HG02642 (cell line): Measurements from ENCODE around the gene TTLL9.
"Not testable (repeated sequence)": the region's sequence is repeated elsewhere in the genome, so short reads cannot be mapped to it uniquely, and the experiment has no call there.

ENCODE experiments used
- ATAC-seq: cut with Tn5 transposase; IDR thresholded peaks from one replicate; pipeline ENCODE4 v1.9.1; 2021; ENCODE audit warnings: mild to moderate bottlenecking; ENCODE audit not compliant: unreplicated experiment, poor library complexity

The TTLL9 gene

DNA sequence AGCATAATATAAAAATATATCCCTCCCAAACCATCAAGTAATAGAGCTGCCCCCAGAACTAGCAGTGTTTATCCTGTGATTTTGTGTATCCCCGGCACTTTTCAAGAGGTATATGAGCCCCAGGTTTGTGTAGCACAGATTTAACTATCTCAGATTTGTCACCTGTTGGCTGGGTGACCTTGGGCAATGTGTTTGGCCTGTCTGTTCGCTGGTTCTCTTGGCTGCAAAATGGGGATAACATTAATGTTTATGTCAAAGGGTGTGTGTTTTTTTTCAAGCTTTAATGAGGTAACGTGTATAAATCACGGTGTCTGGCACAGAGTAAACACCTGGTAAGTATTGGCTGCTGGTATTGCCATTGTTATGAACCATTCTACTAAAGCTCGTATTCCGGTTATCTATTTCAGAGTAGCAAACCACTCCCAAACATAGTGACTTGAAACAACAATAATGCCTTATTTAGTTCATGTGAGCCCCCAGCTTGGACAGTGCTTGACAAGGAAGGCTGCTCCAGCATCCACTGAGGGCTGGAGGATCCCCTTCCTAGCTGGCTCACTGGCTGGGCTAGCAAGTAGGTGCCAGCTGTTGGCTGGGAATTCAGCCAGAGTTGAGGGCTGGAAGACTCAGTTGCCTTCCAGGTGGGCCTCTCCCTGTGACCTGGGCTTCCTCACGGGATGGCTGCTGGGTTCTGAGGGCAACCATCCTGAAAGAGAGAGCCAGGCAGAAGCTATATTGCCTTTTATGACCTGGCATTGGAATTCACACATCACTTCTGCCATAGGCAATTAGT lies 45.3 kb downstream of the TTLL9 start:
- ATAC-seq: no peak

DNA sequence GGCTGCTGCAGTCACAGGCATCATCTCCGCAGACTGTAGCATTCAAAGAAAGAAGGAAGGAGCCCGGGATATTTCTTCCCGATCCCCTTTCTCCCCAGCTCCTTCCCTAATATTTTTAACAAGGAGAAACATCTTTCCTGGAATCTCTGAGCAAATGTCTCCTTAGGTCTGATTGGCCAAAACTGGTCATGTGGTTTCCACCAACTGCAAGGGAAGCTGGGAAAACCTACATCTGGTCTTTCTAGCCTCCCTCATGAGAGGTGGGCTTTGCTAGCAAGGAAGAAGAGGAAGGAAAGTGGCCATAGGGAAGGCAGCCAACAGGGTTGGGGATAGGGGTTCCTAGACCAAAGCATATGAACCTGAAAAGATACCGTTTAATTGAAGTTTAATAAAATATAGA lies 46.3 kb downstream of the TTLL9 start:
- ATAC-seq: no peak

DNA sequence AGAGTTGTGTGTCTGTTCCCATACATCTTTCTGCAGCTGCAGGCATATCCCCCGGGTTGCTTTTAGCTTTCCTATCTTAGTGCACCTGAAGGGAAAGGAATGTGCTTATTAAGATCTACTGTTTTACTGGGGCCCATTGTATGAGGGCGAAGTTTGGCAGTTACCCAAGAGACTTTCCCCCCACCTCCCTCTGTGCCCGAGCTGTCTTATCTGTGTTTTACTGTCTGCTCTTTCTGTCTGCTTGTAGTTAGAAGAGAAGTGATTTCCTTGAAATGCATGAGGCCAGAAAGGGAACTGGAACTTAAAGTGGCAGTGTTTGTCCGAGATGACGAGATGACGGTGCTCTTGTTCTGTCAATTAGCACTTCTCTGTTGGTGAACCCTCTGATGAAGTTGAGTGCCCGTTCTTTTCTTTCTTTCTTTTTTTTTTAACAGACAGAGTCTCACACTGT lies 47.6 kb downstream of the TTLL9 start:
- not testable (repeated sequence) for ATAC-seq

DNA sequence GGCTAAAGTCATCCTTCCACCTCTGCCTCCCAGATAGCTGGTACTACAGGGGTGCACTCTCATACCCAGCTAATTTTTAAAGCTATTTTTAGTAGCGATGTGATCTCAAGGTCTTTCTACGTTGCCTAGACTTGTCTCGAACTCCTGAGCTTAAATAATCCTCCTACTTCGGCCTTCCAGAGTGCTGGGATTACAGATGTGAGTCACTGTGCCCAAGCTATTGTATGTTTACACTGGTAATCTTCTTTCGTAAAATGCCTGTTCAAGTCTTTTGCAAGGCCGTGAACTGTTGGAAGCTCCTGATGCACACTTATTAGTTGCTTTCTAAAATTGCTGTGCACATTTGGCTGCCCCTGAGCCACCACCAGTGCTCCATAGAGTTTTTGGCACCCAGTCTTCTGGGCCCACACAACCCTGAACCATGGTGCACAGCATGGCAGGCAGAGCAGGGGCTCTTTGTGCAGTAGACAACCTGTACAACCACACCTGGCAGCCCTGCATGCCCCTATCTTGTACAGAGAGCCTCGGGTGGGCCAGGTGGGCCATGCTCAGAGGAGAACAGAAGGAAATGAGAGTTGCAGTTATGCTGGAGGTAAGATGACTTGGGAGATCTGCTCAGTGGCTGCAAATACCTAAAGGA lies 48.2 kb downstream of the TTLL9 start:
- ATAC-seq: no peak

DNA sequence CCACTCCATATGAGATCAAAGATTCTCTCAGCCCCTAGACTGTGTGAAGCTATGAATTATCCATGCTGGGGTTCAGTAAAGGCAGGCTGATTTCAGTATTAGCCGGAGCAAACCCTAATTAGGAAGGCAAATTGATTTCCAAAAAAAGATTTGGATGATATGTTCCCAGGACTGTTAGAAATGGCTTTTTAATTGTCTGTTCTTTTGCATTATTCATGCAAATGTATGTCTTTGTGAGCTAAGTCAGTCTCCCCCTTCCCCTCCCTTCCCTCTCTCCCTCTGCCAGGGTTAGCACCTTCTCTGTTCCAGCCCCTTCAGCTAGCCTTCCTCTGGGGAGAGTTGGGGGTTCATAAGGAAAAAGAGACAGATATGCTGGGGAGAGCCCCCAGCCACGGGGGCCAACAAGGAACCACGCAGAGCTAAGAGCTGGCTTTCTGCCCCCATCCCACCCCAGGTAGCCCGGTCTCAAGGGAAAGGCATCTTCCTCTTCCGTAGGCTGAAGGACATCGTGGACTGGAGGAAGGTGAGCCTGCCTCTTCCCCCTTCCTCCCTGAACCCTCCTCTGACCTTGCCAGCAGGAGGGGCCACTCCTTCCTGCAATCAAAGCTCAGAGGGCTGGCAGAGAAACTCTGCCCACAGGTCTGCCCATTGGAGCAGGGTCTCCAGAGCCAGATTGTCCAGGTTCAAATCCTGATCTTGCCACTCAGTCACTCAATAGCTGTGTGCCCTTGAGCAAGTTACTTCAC lies 49.1 kb downstream of the TTLL9 start:
- ATAC-seq: no peak

DNA sequence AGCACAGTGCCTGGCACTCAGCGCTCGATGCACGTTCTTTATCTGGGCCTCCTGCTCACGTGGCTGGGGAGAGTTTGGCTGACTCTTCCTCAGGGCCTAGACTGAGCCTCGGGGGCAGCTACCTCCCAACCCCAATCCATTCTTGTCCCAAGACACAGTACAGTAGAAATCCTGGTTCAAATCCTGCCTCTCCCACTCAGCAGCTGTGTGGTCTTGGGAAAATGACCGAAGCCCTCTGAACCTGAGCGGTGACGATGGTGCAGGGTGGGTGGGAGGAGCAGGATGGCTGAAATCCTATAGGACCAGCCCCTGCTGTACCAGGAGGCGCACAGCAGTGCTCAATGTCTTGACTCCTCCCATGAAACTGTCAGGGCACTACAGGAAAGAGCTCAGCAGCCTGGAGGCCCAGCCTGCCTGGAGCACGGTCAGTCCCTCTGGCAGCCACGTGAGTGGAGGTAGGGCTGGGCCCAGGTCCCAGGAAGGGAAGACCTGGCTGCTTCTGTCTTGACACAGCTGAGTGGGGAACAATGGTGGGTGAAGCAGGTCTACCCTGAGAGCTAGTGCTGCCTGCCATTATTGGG lies 49.9 kb downstream of the TTLL9 start:
- ATAC-seq: no peak

DNA sequence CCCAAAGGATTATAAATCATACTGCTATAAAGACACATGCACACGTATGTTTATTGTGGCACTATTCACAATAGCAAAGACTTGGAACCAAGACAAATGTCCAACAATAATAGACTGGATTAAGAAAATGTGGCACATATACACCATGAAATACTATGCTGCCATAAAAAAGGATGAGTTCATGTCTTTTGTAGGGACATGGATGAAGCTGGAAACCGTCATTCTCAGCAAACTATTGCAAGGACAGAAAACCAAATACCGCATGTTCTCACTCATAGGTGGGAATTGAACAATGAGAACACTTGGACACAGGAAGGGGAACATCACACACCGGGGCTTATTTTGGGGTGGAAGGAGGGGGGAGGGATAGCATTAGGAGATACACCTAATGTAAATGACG lies 51.0 kb downstream of the TTLL9 start:
- ATAC-seq: not testable (repeated sequence)

DNA sequence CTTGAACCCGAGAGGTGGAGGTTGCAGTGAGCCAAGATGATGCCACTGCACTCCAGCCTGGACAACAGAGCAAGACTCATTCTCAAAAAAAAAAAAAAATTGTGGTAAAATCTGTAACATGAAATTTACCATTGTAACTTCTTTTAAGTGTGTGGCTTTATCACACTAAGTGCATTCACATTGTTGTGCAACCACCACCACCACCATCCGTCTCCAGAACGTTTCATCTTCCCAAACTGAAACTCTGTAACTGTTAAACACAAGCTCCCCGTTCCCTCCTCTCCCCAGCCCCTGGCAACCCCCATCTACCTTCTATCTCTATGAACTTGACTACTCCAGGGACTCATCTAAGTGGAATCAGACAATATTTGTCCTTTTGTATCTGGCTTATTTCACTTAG lies 51.7 kb downstream of the TTLL9 start:
- no peak for ATAC-seq

DNA sequence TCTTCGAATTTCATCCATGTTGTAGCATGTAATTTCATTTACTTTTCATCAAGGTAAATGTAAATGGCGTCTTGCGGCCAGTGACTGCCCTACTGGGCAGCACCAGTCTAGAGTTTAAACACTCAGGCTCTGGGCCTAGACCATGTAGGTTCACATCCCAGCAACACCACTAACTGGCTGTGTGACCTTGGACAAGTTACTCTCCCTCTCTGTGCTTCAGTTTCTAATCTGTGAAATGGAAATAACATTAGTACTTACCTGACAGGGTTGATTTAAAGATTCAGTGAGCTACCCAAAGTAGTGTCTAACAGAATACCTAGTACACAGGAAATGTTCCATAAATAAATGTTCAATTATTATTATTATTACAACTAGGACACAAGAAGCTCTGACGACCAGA lies 52.2 kb downstream of the TTLL9 start:
- ATAC-seq: no peak

DNA sequence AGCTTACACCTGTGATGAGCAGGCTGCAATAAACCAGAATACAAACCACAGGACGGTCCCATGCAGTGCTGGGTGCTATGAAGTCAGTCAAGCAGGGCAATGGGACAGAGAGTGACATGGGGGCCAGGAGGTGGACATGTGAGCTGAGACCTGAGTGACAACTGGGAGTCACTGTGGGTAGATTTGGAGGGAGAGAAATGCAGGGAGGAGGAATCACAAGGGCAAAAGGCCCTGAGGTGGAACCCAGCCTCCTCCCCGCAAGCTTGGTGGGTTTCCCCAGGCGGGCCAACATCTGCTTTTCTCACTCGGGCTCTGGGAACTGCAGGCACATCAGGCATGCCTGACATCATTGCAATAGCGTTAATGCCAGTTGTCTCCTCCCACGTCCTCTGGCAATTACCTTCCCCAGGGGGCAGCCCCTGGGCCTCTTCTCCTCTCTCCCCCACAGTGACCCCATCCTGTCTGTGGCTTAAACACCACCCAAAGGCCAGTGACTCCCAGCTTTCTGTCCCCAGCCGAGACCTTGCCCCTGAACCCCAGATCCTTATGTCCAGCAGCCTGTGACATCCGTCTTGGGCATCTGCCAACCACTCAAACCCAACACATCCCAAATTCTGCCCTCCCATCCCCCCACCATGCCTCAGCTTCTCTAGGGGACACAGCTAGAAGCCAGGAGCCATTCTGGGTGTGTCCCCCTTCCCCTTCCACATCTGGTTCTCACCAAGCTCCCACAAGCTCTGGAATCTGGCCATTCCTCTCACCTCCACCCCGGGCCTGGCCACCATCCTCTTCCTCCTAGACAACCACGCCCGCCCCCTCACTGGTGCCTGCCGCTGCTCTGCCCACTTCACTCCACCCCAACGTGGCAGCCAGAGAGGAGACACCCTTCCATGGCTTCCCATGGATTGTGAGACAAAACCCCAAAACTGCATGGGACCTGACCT lies 53.2 kb downstream of the TTLL9 start:
- ATAC-seq: no peak

DNA sequence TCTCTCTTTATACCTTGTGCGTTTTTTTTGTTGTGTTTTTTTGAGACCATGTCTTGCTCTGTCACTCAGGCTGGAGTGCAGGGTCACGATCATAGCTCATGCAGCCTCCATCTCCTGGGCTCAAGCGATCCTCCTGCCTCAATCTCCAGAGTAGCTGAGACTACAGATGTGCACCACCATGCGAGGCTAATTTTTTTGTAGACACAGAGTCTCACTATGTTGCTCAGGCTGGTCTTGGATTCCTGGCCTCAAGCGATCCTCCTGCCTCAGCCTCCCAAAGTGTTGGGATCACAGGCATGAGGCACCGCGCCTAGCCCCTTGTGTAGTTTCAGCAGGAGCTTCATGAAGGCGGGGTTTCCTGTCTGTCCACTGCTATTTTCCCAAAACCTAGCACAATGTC lies 54.1 kb downstream of the TTLL9 start:
- no peak for ATAC-seq

DNA sequence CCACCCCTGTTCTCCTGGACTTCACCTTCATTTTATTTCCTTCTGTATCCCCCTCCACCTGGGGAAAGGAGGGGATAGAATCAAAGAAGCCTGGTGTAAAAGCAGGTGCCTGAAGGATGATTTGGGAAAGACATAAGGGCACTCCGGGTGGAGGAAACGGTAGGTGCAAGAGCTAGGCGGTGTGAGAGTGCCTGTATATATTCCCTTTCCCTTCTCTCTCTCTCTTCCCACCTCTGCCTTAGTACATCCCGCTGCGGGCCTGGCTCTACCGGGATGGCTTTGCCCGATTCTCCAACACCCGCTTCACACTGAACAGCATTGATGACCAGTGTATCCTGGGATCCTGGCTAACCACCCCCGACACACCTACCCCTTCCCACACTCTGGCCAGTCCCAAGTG lies 55.2 kb downstream of the TTLL9 start:
- no peak for ATAC-seq

DNA sequence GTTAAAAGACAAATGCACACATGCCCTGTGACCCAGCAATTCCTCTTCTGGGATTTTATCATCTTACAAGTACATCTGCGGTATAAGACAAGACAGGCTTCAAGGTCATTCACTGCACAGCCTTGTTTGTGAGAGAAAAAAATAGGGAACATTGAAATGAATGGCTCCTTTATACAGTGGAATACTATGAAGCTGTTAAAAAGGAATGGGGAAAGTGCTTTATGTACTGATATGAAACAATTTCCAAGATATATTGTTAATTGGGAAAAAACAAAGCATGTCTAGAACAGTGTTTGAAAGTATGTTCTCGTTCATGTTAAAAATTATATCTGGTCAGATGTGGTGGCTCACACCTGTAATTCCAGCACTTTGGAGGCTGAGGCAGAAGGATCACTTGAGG lies 56.1 kb downstream of the TTLL9 start:
- ATAC-seq: no peak

DNA sequence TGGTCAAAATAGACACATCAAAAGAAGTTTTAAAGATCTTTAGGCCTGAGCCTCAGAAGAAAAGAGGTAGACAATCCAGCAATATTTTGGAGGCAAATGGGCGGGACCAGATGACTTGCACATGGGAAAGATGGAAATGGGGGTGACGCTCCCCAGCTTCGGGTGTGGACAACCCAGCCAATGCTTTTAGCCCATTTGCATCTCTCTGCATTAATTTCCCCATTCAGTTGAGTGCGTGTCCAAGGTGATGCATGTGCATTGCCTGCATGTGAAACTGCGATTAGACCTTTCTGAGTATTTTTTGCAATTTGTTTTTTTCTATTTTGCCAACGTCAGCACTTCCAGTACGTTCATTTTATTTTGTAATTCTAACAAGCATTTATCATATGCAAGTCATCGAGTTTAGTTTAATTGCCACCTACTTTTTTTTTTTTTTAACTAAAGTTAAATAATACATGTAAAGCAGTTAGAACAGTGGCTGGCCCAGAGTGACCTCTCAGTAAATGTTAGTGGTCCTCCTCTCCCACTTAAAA lies 57.3 kb downstream of the TTLL9 start:
- no peak for ATAC-seq

DNA sequence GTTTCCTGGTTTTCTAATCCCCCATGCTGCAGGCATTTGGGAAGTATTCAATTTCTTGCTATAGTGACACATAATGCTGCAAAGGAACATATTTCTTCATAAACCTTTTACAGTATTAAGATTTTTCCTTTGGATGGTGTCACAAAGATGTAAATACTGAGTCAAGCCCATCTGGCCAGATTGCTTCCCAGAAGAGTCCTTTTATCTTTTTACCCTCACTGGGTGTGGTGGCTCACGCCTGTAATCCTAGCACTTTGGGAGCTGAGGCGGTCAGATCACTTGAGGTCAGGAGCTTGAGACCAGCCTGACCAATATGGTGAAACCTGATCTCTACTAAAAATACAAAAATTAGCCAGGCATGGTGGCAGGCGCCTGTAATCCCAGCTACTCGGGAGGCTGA lies 59.2 kb downstream of the TTLL9 start:
- not testable (repeated sequence) for ATAC-seq

DNA sequence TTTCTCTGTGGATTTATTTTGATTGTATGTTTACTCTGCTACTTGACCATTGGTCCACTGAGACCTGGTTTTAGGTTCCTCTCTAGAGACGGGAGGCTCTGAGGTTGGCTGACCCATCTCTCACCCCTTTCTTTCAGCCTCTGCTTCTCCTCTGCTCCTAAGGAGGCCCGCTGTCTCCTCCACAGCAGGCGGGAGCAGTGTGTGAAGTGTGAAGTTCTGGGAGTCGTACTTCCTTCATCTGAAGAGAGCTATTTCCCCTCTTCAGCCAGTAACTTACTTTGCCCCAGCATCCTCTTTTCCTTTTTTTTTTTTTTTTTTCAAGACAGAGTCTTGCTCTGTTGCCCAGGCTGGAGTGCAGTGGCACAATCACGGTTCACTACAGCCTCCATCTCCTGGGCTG lies 60.3 kb downstream of the TTLL9 start:
- no peak for ATAC-seq

DNA sequence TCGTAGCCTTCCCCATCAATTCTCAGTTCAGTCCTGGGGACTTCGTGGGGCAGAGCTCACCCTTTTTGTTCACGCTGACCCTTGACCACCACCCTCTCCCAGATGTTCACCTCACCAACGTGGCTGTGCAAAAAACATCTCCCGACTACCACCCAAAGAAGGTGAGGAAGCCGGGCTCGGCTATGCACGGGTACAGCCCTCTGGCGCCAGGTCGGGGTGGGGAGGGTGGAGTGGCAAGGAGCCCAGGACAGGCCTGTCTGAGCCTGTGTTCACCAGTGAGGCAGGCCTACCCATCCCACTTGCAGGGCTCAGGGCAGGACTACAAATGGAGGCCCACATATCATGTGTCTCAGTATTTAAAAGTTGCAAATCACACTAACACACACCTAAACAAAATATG lies 63.3 kb downstream of the TTLL9 start:
- no peak for ATAC-seq

DNA sequence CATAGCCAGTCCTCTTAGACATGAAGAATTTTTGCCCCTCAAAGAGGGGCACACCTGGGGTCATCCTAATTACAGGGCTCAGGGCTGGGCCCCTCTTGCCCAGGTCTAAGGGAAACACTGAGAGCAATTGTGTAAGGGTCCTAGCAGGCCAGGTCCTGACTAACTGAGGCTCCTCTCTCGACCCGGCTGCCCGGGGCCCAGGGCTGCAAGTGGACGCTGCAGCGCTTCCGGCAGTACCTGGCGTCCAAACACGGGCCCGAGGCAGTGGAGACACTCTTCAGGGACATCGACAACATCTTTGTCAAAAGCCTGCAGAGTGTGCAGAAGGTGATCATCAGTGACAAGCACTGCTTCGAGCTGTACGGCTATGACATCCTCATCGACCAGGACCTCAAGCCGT lies 64.1 kb downstream of the TTLL9 start:
- ATAC-seq: no peak

DNA sequence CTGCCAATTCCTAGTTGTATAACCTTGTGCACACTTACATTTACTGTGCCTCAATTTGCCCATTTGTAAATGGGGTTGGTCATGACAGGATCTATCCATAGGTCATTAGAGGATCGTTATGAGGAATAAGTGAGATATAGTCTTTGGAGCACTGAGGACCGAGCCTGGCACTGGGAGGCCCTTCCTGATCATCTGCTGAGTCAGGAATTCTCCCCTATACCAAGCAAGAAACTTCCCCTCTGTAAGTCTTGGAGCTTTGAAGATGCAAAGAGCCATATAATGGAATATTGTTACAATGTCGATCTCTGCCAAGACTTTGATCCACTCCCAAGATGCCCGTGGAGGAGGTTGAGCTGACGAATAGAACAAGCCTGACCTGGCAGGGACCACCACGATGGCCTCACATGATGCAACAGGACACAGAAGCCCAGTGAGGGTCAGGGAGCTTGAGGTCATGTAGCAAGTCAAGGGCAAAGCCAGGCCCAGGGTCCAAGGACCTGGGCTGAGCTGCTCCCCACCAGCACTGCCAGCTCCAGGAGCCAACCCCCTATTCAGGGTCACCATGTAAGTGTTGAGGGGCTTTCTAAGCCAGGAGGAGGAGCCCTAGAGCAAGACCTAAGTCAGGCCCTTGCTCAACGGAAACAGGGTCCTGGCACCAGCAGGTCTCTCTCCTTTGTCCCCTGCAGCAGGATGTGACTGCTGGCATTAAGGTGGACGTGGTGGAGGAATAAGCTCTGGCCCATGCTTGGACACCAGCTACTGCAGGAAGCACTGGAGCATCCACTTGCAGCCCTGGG lies 64.7 kb downstream of the TTLL9 start:
- ATAC-seq: no peak
